Astrocyte of the cerebellum (primary cell): ENCODE data around the gene NAPG.
"Not testable (repeated sequence)": the region's sequence is repeated elsewhere in the genome, so short reads cannot be mapped to it uniquely, and the experiment has no call there.

Experiments
- DNase-seq: peaks from one replicate; pipeline ENCODE4 v3.0.0-alpha.2; 2011; ENCODE audit warnings: low read depth
- H3K4me3 ChIP-seq: 2 replicates; pipeline ENCODE4 v1.5.1; 2011; ENCODE audit warnings: mild to moderate bottlenecking, low read depth, low read length, moderate library complexity
- in situ Hi-C: cut with HindIII; loops from 2 replicates; pipeline ENCODE4 v1.10.0; 2017; ENCODE audit warnings: low sequenced_read_pairs
- TF ChIP-seq, protein P1 (sequence below): IDR thresholded peaks from 2 replicates; pipeline ENCODE4 v1.5.1; 2012; ENCODE audit warnings: low read length, low read depth, moderate library complexity, mild to moderate bottlenecking; ENCODE audit errors: missing control alignments

NAPG gene

DNA sequence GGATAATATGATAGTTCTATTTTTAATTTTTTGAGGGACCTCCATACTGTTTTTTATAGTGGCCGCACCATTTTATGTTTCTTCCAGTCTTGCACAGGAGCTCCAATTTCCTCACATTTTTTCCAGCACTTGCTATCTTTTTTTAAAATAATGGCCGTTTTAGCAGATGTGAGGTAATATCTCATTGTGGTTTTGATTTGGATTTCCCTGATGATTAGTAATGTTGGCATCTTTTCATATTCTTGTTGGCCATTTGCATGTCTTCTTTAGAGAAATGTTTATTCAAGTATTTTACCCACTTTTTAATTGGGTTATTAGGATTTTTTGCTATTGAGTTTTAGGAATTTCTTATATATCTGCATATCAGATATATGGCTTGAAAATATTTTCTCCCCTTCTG lies 29.9 kb upstream of the NAPG start:
- H3K4me3 ChIP-seq, result no peak overlapping the region
- DNase-seq, result no peak
- in situ Hi-C loops, result no loop called here
- TF ChIP-seq, protein P1, sequence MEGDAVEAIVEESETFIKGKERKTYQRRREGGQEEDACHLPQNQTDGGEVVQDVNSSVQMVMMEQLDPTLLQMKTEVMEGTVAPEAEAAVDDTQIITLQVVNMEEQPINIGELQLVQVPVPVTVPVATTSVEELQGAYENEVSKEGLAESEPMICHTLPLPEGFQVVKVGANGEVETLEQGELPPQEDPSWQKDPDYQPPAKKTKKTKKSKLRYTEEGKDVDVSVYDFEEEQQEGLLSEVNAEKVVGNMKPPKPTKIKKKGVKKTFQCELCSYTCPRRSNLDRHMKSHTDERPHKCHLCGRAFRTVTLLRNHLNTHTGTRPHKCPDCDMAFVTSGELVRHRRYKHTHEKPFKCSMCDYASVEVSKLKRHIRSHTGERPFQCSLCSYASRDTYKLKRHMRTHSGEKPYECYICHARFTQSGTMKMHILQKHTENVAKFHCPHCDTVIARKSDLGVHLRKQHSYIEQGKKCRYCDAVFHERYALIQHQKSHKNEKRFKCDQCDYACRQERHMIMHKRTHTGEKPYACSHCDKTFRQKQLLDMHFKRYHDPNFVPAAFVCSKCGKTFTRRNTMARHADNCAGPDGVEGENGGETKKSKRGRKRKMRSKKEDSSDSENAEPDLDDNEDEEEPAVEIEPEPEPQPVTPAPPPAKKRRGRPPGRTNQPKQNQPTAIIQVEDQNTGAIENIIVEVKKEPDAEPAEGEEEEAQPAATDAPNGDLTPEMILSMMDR, result no peak

DNA sequence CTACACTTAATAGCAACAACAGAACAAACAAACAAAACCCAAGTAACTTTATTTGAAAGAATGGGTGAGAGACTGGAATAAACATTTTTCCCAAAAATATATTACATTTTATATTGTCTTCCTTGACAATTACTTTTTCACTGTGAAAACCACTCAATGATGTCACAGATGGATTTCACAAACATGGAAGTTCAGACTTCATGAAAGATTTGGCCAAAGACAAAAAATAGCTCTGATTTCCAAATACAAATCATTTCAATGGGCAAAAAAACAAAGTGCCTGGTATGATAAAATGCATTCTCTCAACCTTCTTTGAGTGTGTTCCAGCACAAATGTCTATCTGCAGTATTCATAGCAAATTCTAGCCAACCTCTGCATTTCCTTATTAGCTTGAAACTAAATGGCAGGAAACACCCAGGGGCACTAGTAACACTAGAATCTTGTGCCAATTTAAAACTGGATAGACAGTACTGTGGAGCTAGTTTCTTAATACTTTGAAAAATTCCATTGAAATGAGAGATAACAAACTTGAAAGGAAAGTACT lies 28.5 kb upstream of the NAPG start:
- in situ Hi-C loops, result no loop called here
- no peak overlapping the region for H3K4me3 ChIP-seq
- DNase-seq, result no peak
- TF ChIP-seq, protein P1, result no peak

DNA sequence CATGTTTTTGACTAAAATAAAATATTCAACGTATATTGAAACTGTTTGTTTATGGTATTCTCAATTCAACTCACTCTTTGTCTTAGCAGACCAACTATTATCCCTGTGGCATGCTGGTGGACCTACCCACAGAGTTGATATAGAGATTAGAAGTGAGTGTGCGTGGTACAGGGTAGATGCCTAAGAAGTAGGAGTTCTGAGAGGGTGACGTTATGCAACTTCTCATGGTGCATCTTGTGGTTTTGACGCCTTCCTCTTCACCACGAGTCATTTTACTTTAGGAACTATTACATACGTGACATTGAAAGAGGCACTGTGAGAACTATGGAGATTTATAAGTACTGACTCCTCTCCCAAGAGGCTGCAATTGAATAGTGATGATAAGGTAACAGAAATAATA lies 26.6 kb upstream of the NAPG start:
- in situ Hi-C loops, result no loop called here
- no peak for DNase-seq

DNA sequence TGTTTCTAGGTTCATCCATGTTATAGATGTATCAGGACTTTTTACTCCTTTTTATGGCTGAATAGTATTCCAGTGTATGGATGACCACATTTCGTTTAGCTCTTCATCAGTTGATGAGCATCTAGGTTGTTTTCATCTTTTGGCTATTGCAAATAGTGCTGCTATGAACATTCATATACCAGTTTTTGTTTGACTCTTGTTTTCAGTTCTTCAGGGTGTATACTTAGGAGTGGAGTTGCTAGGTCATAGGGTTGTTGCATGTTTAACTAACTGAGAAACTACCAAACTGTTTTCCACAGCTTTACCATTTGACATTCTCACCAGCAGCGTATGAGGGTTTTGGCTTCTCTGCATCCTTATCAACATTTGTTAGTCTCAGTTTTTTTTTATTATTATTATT lies 25.8 kb upstream of the NAPG start:
- TF ChIP-seq, protein P1, result no peak
- DNase-seq, result no peak
- in situ Hi-C loops, result no loop called here
- no peak overlapping the region for H3K4me3 ChIP-seq

More for the DNA sequence above, 26.6 kb upstream of the NAPG start:
- TF ChIP-seq, protein P1, result no peak
- no peak overlapping the region for H3K4me3 ChIP-seq

DNA sequence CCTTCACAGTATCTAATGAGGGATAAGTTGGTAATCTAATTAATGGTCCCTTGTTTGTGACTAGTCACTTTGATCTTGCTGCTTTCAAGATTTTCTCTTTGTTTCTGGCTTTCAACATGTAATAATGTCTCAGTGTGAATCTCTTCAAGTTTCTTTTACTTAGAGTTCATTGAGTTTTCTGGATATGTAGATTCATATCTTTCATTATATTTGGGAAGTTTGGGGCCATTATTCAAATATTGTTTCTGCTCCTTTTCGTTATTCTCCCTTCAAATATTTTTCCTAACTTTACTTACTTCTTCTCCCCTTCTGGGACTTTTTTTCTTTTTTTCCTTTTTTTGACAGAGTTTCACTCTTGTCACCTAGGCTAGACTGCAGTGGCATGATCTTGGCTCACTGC lies 21.1 kb upstream of the NAPG start:
- in situ Hi-C loops, result no loop called here
- TF ChIP-seq, protein P1, result no peak
- no peak overlapping the region for H3K4me3 ChIP-seq
- DNase-seq, result no peak

DNA sequence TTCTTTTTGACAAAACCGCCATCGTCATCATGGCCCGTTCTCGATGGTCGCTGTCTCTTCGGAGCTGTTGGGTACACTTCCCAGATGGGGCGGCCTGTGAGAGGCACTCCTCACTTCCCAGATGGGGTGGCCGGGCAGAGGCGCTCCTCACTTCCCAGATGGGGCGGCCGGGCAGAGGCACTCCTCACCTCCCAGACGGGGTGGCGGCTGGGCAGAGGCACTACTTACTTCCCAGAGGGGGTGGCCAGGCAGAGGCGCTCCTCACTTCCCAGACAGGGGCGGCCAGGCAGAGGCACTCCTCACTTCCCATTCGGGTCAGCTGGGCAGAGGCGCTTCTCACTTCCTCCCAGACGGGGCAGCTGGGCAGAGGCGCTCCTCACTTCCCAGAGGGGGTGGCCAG lies 19.9 kb upstream of the NAPG start:
- H3K4me3 ChIP-seq, DNase-seq, in situ Hi-C loops: not testable (repeated sequence)

DNA sequence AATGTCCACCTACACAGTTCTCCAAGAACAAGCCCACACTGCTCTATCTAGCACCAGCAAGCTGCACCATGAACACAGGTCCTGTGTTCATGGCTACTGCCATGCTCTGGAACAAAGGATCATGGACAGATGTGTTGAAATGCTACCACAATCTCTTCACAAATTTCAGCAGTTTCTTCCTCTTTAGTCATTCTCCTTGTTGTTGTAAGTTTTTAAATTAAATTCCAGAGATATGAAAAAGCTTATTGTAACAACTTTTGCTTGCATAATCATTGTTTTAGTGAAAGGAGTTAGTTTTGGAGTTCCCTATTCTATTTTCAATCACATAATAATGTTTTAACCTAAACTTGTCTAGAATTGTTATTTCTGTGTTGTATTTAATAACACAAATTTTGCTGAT lies 17.2 kb upstream of the NAPG start:
- H3K4me3 ChIP-seq, result no peak overlapping the region
- in situ Hi-C loops, result no loop called here
- DNase-seq, result no peak
- TF ChIP-seq, protein P1, result no peak
